GM23338 (cell line): ENCODE data around the gene SLC13A3.

Source experiments
- CREB1 ChIP-seq: fragments of 250-450 bp; sonication (Bioruptor Pico); IDR thresholded peaks from 2 replicates; pipeline ENCODE4 v1.5.0; 2020; ENCODE audit warnings: low read depth, mild to moderate bottlenecking, moderate library complexity
- EZH2 ChIP-seq: fragments of 200-600 bp; sonication (generic); IDR thresholded peaks from one replicate; pipeline ENCODE4 v1.8.0; 2017; ENCODE audit warnings: antibody characterized with exemption, mild to moderate bottlenecking, low read depth; ENCODE audit not compliant: unreplicated experiment
- EZH2phosphoT487 ChIP-seq: fragments of 200-600 bp; sonication (generic); IDR thresholded peaks from one replicate; pipeline ENCODE4 v1.8.1; 2018; ENCODE audit warnings: antibody characterized with exemption; ENCODE audit not compliant: unreplicated experiment
- POLR2AphosphoS5 ChIP-seq: IDR thresholded peaks from 2 replicates; pipeline ENCODE4 v1.6.1; 2016; ENCODE audit warnings: antibody characterized with exemption, low read depth
- TF ChIP-seq, protein P1 (sequence below): IDR thresholded peaks from one replicate; pipeline ENCODE4 v1.6.1; 2018; ENCODE audit warnings: antibody characterized with exemption; ENCODE audit not compliant: unreplicated experiment
- TF ChIP-seq, protein P2 (sequence below), 2 experiments: fragments of 200-600 bp in 1 of 2; sonication (generic) in 1 of 2; conservative IDR thresholded peaks; 2 replicates each; pipeline versions ENCODE4 v1.5.1 to v1.6.1; 2016 to 2017; ENCODE audit warnings: antibody characterized with exemption in 2 of 2, low read depth in 2 of 2, mild to moderate bottlenecking in 2 of 2, moderate library complexity in 1 of 2

DNA sequence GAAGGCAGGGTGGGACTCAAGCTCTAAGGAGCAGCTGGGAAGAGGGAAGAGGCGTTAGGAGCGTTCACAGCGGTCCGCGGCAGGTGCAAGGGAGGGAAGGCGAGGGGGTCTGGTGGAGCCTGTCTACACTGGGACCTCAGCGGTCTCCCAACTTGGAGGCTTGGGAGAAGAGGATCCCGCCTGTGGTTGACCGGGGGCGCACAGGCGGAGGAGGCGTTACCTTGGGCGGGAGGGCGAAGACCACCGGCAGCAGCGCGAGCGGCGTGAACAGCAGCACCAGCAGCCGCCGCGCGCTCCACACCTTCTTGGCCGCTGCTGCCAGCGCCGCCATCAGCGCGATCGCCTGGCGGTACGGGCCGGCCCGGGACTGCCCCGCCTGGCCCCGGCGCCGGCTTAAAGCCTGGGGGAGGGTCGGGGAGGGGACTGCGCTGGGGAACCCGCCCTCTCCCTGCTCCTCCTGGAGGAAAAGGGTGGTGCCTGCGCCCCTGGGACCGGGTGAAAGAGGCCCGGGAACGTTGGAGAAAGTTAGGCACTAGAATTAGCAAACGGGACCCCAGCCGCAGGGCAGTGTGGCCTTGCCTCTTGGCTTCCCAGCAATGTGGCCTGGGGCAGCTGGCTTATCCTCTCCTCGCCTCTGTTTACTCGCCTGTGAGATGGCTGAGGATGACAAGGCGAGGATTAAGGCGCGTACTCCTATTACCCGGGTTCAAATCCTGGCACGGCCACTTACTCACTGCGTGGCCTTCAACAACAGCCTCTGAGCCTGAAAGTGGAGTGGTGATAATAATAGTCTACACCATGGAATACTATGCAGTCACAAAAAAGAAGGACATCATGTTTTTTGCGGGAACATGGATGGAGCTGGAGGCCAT, at the start of gene SLC13A3:
- TF ChIP-seq, protein P1, sequence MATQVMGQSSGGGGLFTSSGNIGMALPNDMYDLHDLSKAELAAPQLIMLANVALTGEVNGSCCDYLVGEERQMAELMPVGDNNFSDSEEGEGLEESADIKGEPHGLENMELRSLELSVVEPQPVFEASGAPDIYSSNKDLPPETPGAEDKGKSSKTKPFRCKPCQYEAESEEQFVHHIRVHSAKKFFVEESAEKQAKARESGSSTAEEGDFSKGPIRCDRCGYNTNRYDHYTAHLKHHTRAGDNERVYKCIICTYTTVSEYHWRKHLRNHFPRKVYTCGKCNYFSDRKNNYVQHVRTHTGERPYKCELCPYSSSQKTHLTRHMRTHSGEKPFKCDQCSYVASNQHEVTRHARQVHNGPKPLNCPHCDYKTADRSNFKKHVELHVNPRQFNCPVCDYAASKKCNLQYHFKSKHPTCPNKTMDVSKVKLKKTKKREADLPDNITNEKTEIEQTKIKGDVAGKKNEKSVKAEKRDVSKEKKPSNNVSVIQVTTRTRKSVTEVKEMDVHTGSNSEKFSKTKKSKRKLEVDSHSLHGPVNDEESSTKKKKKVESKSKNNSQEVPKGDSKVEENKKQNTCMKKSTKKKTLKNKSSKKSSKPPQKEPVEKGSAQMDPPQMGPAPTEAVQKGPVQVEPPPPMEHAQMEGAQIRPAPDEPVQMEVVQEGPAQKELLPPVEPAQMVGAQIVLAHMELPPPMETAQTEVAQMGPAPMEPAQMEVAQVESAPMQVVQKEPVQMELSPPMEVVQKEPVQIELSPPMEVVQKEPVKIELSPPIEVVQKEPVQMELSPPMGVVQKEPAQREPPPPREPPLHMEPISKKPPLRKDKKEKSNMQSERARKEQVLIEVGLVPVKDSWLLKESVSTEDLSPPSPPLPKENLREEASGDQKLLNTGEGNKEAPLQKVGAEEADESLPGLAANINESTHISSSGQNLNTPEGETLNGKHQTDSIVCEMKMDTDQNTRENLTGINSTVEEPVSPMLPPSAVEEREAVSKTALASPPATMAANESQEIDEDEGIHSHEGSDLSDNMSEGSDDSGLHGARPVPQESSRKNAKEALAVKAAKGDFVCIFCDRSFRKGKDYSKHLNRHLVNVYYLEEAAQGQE, result no peak
- TF ChIP-seq EZH2 (no peak), CREB1 (CRISPR knock-in tag) (no peak), POLR2AphosphoS5 (no peak), EZH2phosphoT487 (no peak)
- TF ChIP-seq, protein P2, sequence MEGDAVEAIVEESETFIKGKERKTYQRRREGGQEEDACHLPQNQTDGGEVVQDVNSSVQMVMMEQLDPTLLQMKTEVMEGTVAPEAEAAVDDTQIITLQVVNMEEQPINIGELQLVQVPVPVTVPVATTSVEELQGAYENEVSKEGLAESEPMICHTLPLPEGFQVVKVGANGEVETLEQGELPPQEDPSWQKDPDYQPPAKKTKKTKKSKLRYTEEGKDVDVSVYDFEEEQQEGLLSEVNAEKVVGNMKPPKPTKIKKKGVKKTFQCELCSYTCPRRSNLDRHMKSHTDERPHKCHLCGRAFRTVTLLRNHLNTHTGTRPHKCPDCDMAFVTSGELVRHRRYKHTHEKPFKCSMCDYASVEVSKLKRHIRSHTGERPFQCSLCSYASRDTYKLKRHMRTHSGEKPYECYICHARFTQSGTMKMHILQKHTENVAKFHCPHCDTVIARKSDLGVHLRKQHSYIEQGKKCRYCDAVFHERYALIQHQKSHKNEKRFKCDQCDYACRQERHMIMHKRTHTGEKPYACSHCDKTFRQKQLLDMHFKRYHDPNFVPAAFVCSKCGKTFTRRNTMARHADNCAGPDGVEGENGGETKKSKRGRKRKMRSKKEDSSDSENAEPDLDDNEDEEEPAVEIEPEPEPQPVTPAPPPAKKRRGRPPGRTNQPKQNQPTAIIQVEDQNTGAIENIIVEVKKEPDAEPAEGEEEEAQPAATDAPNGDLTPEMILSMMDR (conservative IDR thresholded peaks at IDR 0.05; ENCODE audit: low read depth in 2 of 2), result no peak
